ENCODE results near the gene HES7.

The HES7 gene

GRCh38 chr17:8100111-8100510 is 23.8 kb downstream of the HES7 start:
- no peak for ATAC-seq
- TF ChIP-seq BACH2 (CRISPR knock-in tag; IDR thresholded peaks at IDR 0.05; ENCODE audit: borderline replicate concordance) (no peak), TCF4 (CRISPR knock-in tag; IDR thresholded peaks at IDR 0.05; ENCODE audit: borderline replicate concordance) (no peak), GLIS3 (CRISPR knock-in tag; IDR thresholded peaks at IDR 0.05) (no peak), PPARA (CRISPR knock-in tag; IDR thresholded peaks at IDR 0.05; ENCODE audit: borderline replicate concordance) (no peak), RARB (CRISPR knock-in tag; IDR thresholded peaks at IDR 0.05) (no peak), ZNF565 (CRISPR knock-in tag; conservative IDR thresholded peaks at IDR 0.05; ENCODE audit: low read depth) (no peak), ZC3H10 (CRISPR knock-in tag; IDR thresholded peaks at IDR 0.05) (no peak), OSR1 (CRISPR knock-in tag; IDR thresholded peaks at IDR 0.05) (no peak), ZNF70 (CRISPR knock-in tag; IDR thresholded peaks at IDR 0.05) (no peak), ARNTL (CRISPR knock-in tag; IDR thresholded peaks at IDR 0.05; ENCODE audit: borderline replicate concordance, low read depth) (no peak), ZFP30 (CRISPR knock-in tag; IDR thresholded peaks at IDR 0.05) (no peak), SNAI2 (CRISPR knock-in tag; IDR thresholded peaks at IDR 0.05) (no peak), TOX (CRISPR knock-in tag; IDR thresholded peaks at IDR 0.05; ENCODE audit: borderline replicate concordance) (no peak), CREB5 (CRISPR knock-in tag; IDR thresholded peaks at IDR 0.05; ENCODE audit: low read depth) (no peak)
- TF ChIP-seq, protein P1, sequence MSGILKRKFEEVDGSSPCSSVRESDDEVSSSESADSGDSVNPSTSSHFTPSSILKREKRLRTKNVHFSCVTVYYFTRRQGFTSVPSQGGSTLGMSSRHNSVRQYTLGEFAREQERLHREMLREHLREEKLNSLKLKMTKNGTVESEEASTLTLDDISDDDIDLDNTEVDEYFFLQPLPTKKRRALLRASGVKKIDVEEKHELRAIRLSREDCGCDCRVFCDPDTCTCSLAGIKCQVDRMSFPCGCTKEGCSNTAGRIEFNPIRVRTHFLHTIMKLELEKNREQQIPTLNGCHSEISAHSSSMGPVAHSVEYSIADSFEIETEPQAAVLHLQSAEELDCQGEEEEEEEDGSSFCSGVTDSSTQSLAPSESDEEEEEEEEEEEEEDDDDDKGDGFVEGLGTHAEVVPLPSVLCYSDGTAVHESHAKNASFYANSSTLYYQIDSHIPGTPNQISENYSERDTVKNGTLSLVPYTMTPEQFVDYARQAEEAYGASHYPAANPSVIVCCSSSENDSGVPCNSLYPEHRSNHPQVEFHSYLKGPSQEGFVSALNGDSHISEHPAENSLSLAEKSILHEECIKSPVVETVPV (CRISPR knock-in tag; IDR thresholded peaks at IDR 0.05): no peak
- TF ChIP-seq, protein P2, sequence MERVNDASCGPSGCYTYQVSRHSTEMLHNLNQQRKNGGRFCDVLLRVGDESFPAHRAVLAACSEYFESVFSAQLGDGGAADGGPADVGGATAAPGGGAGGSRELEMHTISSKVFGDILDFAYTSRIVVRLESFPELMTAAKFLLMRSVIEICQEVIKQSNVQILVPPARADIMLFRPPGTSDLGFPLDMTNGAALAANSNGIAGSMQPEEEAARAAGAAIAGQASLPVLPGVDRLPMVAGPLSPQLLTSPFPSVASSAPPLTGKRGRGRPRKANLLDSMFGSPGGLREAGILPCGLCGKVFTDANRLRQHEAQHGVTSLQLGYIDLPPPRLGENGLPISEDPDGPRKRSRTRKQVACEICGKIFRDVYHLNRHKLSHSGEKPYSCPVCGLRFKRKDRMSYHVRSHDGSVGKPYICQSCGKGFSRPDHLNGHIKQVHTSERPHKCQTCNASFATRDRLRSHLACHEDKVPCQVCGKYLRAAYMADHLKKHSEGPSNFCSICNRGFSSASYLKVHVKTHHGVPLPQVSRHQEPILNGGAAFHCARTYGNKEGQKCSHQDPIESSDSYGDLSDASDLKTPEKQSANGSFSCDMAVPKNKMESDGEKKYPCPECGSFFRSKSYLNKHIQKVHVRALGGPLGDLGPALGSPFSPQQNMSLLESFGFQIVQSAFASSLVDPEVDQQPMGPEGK (CRISPR knock-in tag; IDR thresholded peaks at IDR 0.05; ENCODE audit: borderline replicate concordance): no peak
- TF ChIP-seq, protein P3, sequence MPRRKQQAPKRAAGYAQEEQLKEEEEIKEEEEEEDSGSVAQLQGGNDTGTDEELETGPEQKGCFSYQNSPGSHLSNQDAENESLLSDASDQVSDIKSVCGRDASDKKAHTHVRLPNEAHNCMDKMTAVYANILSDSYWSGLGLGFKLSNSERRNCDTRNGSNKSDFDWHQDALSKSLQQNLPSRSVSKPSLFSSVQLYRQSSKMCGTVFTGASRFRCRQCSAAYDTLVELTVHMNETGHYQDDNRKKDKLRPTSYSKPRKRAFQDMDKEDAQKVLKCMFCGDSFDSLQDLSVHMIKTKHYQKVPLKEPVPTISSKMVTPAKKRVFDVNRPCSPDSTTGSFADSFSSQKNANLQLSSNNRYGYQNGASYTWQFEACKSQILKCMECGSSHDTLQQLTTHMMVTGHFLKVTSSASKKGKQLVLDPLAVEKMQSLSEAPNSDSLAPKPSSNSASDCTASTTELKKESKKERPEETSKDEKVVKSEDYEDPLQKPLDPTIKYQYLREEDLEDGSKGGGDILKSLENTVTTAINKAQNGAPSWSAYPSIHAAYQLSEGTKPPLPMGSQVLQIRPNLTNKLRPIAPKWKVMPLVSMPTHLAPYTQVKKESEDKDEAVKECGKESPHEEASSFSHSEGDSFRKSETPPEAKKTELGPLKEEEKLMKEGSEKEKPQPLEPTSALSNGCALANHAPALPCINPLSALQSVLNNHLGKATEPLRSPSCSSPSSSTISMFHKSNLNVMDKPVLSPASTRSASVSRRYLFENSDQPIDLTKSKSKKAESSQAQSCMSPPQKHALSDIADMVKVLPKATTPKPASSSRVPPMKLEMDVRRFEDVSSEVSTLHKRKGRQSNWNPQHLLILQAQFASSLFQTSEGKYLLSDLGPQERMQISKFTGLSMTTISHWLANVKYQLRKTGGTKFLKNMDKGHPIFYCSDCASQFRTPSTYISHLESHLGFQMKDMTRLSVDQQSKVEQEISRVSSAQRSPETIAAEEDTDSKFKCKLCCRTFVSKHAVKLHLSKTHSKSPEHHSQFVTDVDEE (CRISPR knock-in tag; IDR thresholded peaks at IDR 0.05): no peak

GRCh38 chr17:8096541-8096940 is 27.4 kb downstream of the HES7 start:
- TF ChIP-seq, protein P2 (CRISPR knock-in tag; IDR thresholded peaks at IDR 0.05; ENCODE audit: borderline replicate concordance): no peak
- TF ChIP-seq ARNTL (CRISPR knock-in tag; IDR thresholded peaks at IDR 0.05; ENCODE audit: borderline replicate concordance, low read depth): no peak
- TF ChIP-seq ISL1 (CRISPR knock-in tag; IDR thresholded peaks at IDR 0.05): no peak
- no peak for TF ChIP-seq ZNF565 (CRISPR knock-in tag; conservative IDR thresholded peaks at IDR 0.05; ENCODE audit: low read depth)
- no peak for TF ChIP-seq SNAI2 (CRISPR knock-in tag; IDR thresholded peaks at IDR 0.05)
- no peak for TF ChIP-seq TOX (CRISPR knock-in tag; IDR thresholded peaks at IDR 0.05; ENCODE audit: borderline replicate concordance)
- no peak for TF ChIP-seq OSR1 (CRISPR knock-in tag; IDR thresholded peaks at IDR 0.05)
- TF ChIP-seq, protein P1 (CRISPR knock-in tag; IDR thresholded peaks at IDR 0.05): no peak
- TF ChIP-seq CREB5 (CRISPR knock-in tag; IDR thresholded peaks at IDR 0.05; ENCODE audit: low read depth): no peak
- TF ChIP-seq ZNF8 (CRISPR knock-in tag; IDR thresholded peaks at IDR 0.05): no peak
- TF ChIP-seq CSDC2 (CRISPR knock-in tag; IDR thresholded peaks at IDR 0.05): no peak
- no peak for ATAC-seq
